ENCODE data around the gene TMEM54. TPM values are rescaled to one million over a fixed set of nuclear protein-coding genes. Genes with fewer than 3 reads are reported as not detected.

The TMEM54 gene
- total and polyA plus RNA-seq, 9 of the 15 experiments (the other 6 are each of a cell fraction or from before 2014, with no cell fraction given): 1.00 to 16.2 (median 8.2) TPM

GRCh38 chr1:32948390-32948722 lies 47.2 kb upstream of the TMEM54 start (continued):
- TF ChIP-seq ZNF253 (CRISPR knock-in tag; conservative IDR thresholded peaks at IDR 0.05) (no peak), TBP (optimal IDR thresholded peaks at IDR 0.05; ENCODE audit: low read depth, low read length) (no peak), CC2D1A (IDR thresholded peaks at IDR 0.05) (no peak)

GRCh38 chr1:32947669-32948389 lies 46.6 kb upstream of the TMEM54 start:
- Histone ChIP-seq H3K9me1 (ENCODE audit: control insufficient read depth, insufficient read depth, low read length) (no peaks in the 10 kb centered on the region), H3K4me3 (no peak overlapping the region), H2AFZ (ENCODE audit: low read depth, low read length) (no peak overlapping the region), H3K9ac (ENCODE audit: insufficient read depth in 1 of 2, low read depth in 2 of 2, low read length in 2 of 2) (no peak overlapping the region), H3K27ac (ENCODE audit: extremely low read depth, low read depth, low read length) (no peak overlapping the region), H3K36me3 (ENCODE audit: control insufficient read depth, insufficient read depth, low read length) (peaks cover 40% of the 10 kb centered on the region), H3K4me2 (ENCODE audit: insufficient read depth, low read length) (no peak overlapping the region), H3K27me3 (ENCODE audit: control insufficient read depth in 2 of 2, insufficient read depth in 2 of 2, low read length in 2 of 2) (no peaks in the 10 kb centered on the region), H4K20me1 (replicated peaks; ENCODE audit: control insufficient read depth, insufficient read depth, low read length) (no peaks in the 10 kb centered on the region), H3K79me2 (ENCODE audit: control insufficient read depth, insufficient read depth, low read length) (no peaks in the 10 kb centered on the region), H3K9me3 (replicated peaks; ENCODE audit: control insufficient read depth, insufficient read depth, low read depth, low read length) (no peaks in the 10 kb centered on the region), H3K4me1 (replicated peaks in 1 of 2; ENCODE audit: control insufficient read depth in 2 of 2, insufficient read depth in 2 of 2, low read length in 2 of 2) (peaks cover 0 to 3% of the 10 kb centered on the region in 2 experiments; a peak in 2 of 5 replicates)
- CTCF ChIA-PET (ENCODE audit: low intra/inter-chr PET ratio): no interaction called here
- WGBS (ENCODE audit: insufficient coverage, low coverage, missing lambda C conversion rate): 50% methylated on average over 6 of the region's 6 CpGs
- intact Hi-C loops (cut with micrococcal nuclease) (no loop called here), in situ Hi-C loops (cut with MboI) (no loop called here)
- ATAC-seq (peak; percentile 53; the same call in 2 of the 3 replicates), FAIRE-seq (no peak), DNase-seq (ENCODE audit: extremely low read depth in 1 of 4, low spot score in 3 of 4) (no peak)
- no TSS peak for BruUV-seq (replicated peaks)
- POLR2A ChIA-PET: interaction anchor here (0.8 to 1.5 kb wide), 4 partner anchors 8 to 87 kb away, joined by 3 to 6 read pairs (median 4); no protein-coding TSS in a partner anchor
- no peak for TF ChIP-seq SIX5 (IDR thresholded peaks at IDR 0.05; ENCODE audit: borderline replicate concordance in 1 of 2, insufficient read depth in 1 of 2, low read depth in 1 of 2, low read length in 2 of 2)
- peak; percentile 50; the same call in 1 of the 2 replicates for TF ChIP-seq RAD51 (IDR thresholded peaks at IDR 0.05; ENCODE audit: borderline replicate concordance, low read depth)
- TF ChIP-seq SMAD3 (CRISPR knock-in tag; conservative IDR thresholded peaks at IDR 0.05): 0 out of 2 replicates have a peak, but pooled peaks have one; percentile 11
- TF ChIP-seq, protein P1, sequence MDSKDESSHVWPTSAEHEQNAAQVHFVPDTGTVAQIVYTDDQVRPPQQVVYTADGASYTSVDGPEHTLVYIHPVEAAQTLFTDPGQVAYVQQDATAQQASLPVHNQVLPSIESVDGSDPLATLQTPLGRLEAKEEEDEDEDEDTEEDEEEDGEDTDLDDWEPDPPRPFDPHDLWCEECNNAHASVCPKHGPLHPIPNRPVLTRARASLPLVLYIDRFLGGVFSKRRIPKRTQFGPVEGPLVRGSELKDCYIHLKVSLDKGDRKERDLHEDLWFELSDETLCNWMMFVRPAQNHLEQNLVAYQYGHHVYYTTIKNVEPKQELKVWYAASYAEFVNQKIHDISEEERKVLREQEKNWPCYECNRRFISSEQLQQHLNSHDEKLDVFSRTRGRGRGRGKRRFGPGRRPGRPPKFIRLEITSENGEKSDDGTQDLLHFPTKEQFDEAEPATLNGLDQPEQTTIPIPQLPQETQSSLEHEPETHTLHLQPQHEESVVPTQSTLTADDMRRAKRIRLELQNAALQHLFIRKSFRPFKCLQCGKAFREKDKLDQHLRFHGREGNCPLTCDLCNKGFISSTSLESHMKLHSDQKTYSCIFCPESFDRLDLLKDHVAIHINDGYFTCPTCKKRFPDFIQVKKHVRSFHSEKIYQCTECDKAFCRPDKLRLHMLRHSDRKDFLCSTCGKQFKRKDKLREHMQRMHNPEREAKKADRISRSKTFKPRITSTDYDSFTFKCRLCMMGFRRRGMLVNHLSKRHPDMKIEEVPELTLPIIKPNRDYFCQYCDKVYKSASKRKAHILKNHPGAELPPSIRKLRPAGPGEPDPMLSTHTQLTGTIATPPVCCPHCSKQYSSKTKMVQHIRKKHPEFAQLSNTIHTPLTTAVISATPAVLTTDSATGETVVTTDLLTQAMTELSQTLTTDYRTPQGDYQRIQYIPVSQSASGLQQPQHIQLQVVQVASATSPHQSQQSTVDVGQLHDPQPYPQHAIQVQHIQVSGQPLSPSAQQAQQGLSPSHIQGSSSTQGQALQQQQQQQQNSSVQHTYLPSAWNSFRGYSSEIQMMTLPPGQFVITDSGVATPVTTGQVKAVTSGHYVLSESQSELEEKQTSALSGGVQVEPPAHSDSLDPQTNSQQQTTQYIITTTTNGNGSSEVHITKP (IDR thresholded peaks at IDR 0.05; ENCODE audit: partially characterized antibody): no peak
- TF ChIP-seq ZNF239 (CRISPR knock-in tag; IDR thresholded peaks at IDR 0.05): no peak
- TF ChIP-seq USF2 (CRISPR knock-in tag; IDR thresholded peaks at IDR 0.05): peak; percentile 46; the same call in 1 of the 2 replicates
- TF ChIP-seq TOE1 (IDR thresholded peaks at IDR 0.05; ENCODE audit: borderline replicate concordance): peak; percentile 60; the same call in 1 of the 2 replicates
- TF ChIP-seq TOE1 (CRISPR knock-in tag; IDR thresholded peaks at IDR 0.05; ENCODE audit: borderline replicate concordance, low read depth): no peak
- TF ChIP-seq CCNT2 (IDR thresholded peaks at IDR 0.05; ENCODE audit: borderline replicate concordance, extremely low read depth, insufficient read length, low read depth, low read length): no peak

Measured in K562 (cell line).